Smooth muscle cell (in vitro differentiated cells): ENCODE data around the gene MOB1A. TPM values are rescaled to one million over a fixed set of nuclear protein-coding genes. Genes with fewer than 3 reads are reported as not detected.
"Not testable (repeated sequence)": the region's sequence is repeated elsewhere in the genome, so short reads cannot be mapped to it uniquely, and the experiment has no call there.

Experiments used
- DNase-seq: peaks from one replicate; lab custom pipeline; 2025; ENCODE audit not compliant: unreplicated experiment; lab: John Stamatoyannopoulos, UW
- H2AFZ ChIP-seq: fragments of 200-600 bp; sonication (generic); 2 replicates; pipeline ENCODE4 v1.6.0; 2016; ENCODE audit warnings: antibody characterized with exemption, low read depth, mild to moderate bottlenecking
- H3F3A ChIP-seq: fragments of 200-600 bp; sonication (generic); 2 replicates; pipeline ENCODE4 v1.6.0; 2017; ENCODE audit warnings: antibody characterized with exemption, low read depth
- H3K27ac ChIP-seq: fragments of 200-600 bp; sonication (generic); 2 replicates; pipeline ENCODE4 v1.5.1; 2016; ENCODE audit warnings: low read depth, mild to moderate bottlenecking
- H3K27me3 ChIP-seq: fragments of 200-600 bp; sonication (generic); 2 replicates; pipeline ENCODE4 v1.6.1; 2016; ENCODE audit warnings: low read depth, mild to moderate bottlenecking
- H3K36me3 ChIP-seq: fragments of 200-600 bp; sonication (generic); 2 replicates; pipeline ENCODE4 v1.5.1; 2016; ENCODE audit warnings: low read depth
- H3K4me1 ChIP-seq: fragments of 200-600 bp; sonication (generic); 2 replicates; pipeline ENCODE4 v1.5.1; 2016; ENCODE audit warnings: low read depth
- H3K4me2 ChIP-seq: fragments of 200-600 bp; sonication (generic); 2 replicates; pipeline ENCODE4 v1.6.0; 2016; ENCODE audit warnings: mild to moderate bottlenecking
- H3K4me3 ChIP-seq: fragments of 200-600 bp; sonication (generic); 2 replicates; pipeline ENCODE4 v1.5.1; 2016; ENCODE audit warnings: mild to moderate bottlenecking
- H3K79me2 ChIP-seq: fragments of 200-600 bp; sonication (generic); 2 replicates; pipeline ENCODE4 v1.6.0; 2016; ENCODE audit warnings: low read depth, mild to moderate bottlenecking
- H3K9ac ChIP-seq: fragments of 200-600 bp; sonication (generic); 2 replicates; pipeline ENCODE4 v1.6.0; 2016; ENCODE audit warnings: low read depth
- H3K9me3 ChIP-seq: fragments of 200-600 bp; sonication (generic); replicated peaks from 2 replicates; pipeline ENCODE4 v1.5.1; 2016; ENCODE audit warnings: low read depth
- H4K20me1 ChIP-seq: fragments of 200-600 bp; sonication (generic); 2 replicates; pipeline ENCODE4 v1.6.0; 2016; ENCODE audit warnings: low read depth
- WGBS: methylation state at CpG from one replicate; pipeline ENCODE4 v1.1.7; 2016; ENCODE audit warnings: low lambda C conversion rate; 5-methylcytosine and 5-hydroxymethylcytosine counted together
- polyA plus RNA-seq: library from polyadenylated mRNA; unstranded; fragments of >200 nt; fragmentation: Nextera tagmentation; extraction: Ambion mirVana; gene quantifications from 2 replicates; pipeline ENCODE4 v1.2.1, GENCODE V29; 2016
- total RNA-seq: library from RNA; depleted of rRNA; stranded (reverse); fragments of >200 nt; gene quantifications from 2 replicates; pipeline ENCODE4 v1.2.3, GENCODE V29; 2014
- TF ChIP-seq, protein P1 (sequence below): fragments of 200-600 bp; sonication (generic); IDR thresholded peaks from 2 replicates; pipeline ENCODE4 v1.5.1; 2017; ENCODE audit warnings: borderline replicate concordance, mild to moderate bottlenecking, antibody characterized with exemption; ENCODE audit not compliant: insufficient read depth, poor library complexity, severe bottlenecking

Gene MOB1A
- total and polyA plus RNA-seq, 2 experiments from 2014 or later, result 45.2 to 98.1 TPM

DNA sequence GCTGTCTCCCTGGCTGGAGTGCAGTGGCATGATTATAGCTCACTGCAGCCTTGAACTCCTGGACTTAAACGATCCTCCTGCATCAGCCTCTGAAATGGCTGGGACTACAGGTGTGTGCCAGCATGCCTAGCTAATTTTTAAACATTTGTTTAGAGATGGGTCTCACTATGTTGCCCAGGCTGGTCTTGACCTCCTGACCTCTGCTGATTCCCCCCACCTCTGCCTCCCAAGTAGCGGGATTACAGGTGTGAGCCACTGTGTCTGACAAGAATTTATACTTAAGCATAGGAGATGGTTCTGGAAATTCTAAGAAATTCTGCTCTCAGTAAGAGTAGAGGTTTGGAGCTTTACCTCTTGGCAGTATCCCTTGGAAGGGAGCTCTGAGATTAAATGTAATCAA, 38.0 kb upstream of the MOB1A start:
- H3K4me1 ChIP-seq, result no peaks in the 10 kb centered on the region
- no peak overlapping the region for H3K27ac ChIP-seq
- 97% methylated on average over 2 of the region's 2 CpGs for WGBS
- H3K9me3 ChIP-seq, result no peaks in the 10 kb centered on the region
- peaks cover 33% of the 10 kb centered on the region for H4K20me1 ChIP-seq
- peaks cover 15% of the 10 kb centered on the region for H3K36me3 ChIP-seq
- DNase-seq, result no peak
- H3K4me2 ChIP-seq, result no peak overlapping the region
- TF ChIP-seq, protein P1, sequence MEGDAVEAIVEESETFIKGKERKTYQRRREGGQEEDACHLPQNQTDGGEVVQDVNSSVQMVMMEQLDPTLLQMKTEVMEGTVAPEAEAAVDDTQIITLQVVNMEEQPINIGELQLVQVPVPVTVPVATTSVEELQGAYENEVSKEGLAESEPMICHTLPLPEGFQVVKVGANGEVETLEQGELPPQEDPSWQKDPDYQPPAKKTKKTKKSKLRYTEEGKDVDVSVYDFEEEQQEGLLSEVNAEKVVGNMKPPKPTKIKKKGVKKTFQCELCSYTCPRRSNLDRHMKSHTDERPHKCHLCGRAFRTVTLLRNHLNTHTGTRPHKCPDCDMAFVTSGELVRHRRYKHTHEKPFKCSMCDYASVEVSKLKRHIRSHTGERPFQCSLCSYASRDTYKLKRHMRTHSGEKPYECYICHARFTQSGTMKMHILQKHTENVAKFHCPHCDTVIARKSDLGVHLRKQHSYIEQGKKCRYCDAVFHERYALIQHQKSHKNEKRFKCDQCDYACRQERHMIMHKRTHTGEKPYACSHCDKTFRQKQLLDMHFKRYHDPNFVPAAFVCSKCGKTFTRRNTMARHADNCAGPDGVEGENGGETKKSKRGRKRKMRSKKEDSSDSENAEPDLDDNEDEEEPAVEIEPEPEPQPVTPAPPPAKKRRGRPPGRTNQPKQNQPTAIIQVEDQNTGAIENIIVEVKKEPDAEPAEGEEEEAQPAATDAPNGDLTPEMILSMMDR, result no peak
- H2AFZ ChIP-seq, result no peak overlapping the region
- no peaks in the 10 kb centered on the region for H3K27me3 ChIP-seq
- no peak overlapping the region for H3K9ac ChIP-seq
- no peak overlapping the region for H3K4me3 ChIP-seq
- H3K79me2 ChIP-seq, result peaks cover 7% of the 10 kb centered on the region
- peaks cover 14% of the 10 kb centered on the region for H3F3A ChIP-seq

GRCh38 chr2:74215771-74216170, 37.1 kb upstream of the MOB1A start:
- not testable (repeated sequence) for DNase-seq, H2AFZ ChIP-seq, H3K9ac ChIP-seq, H3K27ac ChIP-seq, H3K27me3 ChIP-seq, H3K4me3 ChIP-seq, H3K4me1 ChIP-seq, H3K9me3 ChIP-seq, H3K4me2 ChIP-seq
- H3K79me2 ChIP-seq, result peaks cover 13% of the 10 kb centered on the region
- H3F3A ChIP-seq, result peaks cover 14% of the 10 kb centered on the region
- peaks cover 15% of the 10 kb centered on the region for H3K36me3 ChIP-seq
- peaks cover 34% of the 10 kb centered on the region for H4K20me1 ChIP-seq
- 97% methylated on average over 6 of the region's 6 CpGs for WGBS

- Histone ChIP-seq H3K9ac (no peak overlapping the region), H3K36me3 (peaks cover 15% of the 10 kb centered on the region), H3K4me1 (no peaks in the 10 kb centered on the region), H3K9me3 (no peaks in the 10 kb centered on the region), H2AFZ (no peak overlapping the region), H3F3A (peaks cover 16% of the 10 kb centered on the region), H3K4me3 (no peak overlapping the region), H4K20me1 (peaks cover 63% of the 10 kb centered on the region), H3K27ac (no peak overlapping the region), H3K27me3 (no peaks in the 10 kb centered on the region), H3K4me2 (no peak overlapping the region), H3K79me2 (peaks cover 38% of the 10 kb centered on the region)
- no peak for DNase-seq
- 98% methylated on average over 3 of the region's 3 CpGs for WGBS
- TF ChIP-seq, protein P1, result no peak
Measured at GRCh38 chr2:74212702-74213410, 34.2 kb upstream of the MOB1A start.

- Histone ChIP-seq H3K27ac (peak overlapping the region; percentile 45), H3K9me3 (no peaks in the 10 kb centered on the region), H3K4me2 (peak overlapping the region; percentile 26), H2AFZ (no peak overlapping the region), H3K4me1 (peaks cover 7% of the 10 kb centered on the region), H4K20me1 (peaks cover 96% of the 10 kb centered on the region), H3K9ac (no peak overlapping the region), H3F3A (peaks cover 9% of the 10 kb centered on the region), H3K79me2 (peaks cover 95% of the 10 kb centered on the region), H3K4me3 (no peak overlapping the region), H3K27me3 (no peaks in the 10 kb centered on the region), H3K36me3 (no peaks in the 10 kb centered on the region)
- TF ChIP-seq, protein P1, result no peak
- no peak for DNase-seq
- 30% methylated on average over 6 of the region's 6 CpGs for WGBS
Measured at GRCh38 chr2:74206180-74206688, 27.6 kb upstream of the MOB1A start.
